Measurements from ENCODE around the gene XYLT1. TPM values are rescaled to one million over a fixed set of nuclear protein-coding genes. Genes with fewer than 3 reads are reported as not detected.
A peak's percentile ranks its signal among the peaks of the same experiment; 100 is the strongest.

The XYLT1 gene
- total RNA-seq, 1 donor from 2014 or later, result under 0.01 TPM

DNA sequence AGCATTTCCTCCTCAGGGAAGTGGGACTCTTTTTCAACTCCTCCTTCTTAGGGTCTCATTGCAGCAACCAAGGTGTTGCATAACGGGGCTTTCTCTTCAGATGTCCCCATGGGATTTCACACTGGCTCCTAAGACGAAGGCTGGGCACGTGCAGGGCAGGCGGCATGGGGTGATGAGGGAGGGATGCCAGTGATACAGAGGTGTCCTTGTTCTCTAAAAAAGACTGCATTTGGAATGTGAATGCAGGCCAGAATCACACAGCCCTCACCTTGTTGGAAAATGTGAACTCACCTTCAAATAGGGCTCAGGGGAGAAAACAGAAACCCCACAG, 105.6 kb downstream of the XYLT1 start:
- no peak for DNase-seq (ENCODE audit: low read depth)
- Histone ChIP-seq H3K36me3 (ENCODE audit: control insufficient read depth, insufficient read depth, low read length) (no peaks in the 10 kb centered on the region), H3K4me3 (ENCODE audit: low read depth, low read length) (no peak overlapping the region), H3K27me3 (ENCODE audit: control insufficient read depth, insufficient read depth, low read length) (no peaks in the 10 kb centered on the region)
- FAIRE-seq, result no peak
- TF ChIP-seq, protein P1, sequence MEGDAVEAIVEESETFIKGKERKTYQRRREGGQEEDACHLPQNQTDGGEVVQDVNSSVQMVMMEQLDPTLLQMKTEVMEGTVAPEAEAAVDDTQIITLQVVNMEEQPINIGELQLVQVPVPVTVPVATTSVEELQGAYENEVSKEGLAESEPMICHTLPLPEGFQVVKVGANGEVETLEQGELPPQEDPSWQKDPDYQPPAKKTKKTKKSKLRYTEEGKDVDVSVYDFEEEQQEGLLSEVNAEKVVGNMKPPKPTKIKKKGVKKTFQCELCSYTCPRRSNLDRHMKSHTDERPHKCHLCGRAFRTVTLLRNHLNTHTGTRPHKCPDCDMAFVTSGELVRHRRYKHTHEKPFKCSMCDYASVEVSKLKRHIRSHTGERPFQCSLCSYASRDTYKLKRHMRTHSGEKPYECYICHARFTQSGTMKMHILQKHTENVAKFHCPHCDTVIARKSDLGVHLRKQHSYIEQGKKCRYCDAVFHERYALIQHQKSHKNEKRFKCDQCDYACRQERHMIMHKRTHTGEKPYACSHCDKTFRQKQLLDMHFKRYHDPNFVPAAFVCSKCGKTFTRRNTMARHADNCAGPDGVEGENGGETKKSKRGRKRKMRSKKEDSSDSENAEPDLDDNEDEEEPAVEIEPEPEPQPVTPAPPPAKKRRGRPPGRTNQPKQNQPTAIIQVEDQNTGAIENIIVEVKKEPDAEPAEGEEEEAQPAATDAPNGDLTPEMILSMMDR (IDR thresholded peaks at IDR 0.05; ENCODE audit: insufficient read depth, low read length, severe bottlenecking), result no peak

DNA sequence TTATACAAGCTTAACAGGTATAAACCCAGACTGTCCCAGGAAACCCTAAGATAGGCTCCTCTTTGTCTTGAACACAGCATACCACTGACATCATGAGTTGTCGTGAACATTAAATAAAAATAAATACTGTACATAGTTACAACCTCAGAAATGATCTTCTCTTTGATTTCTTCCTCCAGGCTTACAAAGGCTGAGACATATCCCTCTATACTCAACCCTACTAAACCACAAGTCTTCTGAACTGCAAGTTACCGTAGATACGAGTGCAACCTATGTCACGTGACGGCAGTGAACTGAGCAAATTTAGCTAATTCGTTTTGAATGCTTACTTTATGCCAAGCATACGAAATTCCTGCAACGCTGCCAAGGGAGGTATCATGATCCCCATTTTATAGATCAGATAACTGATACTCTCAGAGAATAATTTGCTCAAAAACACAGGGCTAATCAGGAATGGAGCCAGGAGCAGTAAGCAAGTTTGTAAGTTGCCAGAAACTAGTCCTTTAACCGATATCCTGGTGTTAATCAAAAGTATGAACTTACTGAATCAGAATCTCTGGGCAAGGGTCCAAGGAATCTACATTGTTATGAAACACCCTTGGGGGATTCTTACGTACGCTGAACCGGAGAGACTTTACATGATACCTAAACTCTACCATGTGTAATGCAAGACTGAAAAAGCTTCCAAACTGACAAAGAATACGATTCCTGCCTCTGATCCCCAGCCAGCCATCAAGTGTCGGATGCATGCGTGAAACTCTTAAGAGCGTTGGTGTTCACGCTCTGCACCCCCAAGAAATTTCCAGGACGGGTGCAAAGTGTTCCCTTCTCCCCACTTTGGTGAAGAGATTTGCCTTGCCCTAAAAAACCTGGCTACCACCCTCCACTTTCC, 106.2 kb downstream of the XYLT1 start:
- no peaks in the 10 kb centered on the region for H3K36me3 ChIP-seq (ENCODE audit: control insufficient read depth, insufficient read depth, low read length)
- TF ChIP-seq, protein P1 (IDR thresholded peaks at IDR 0.05; ENCODE audit: insufficient read depth, low read length, severe bottlenecking), result no peak
- H3K27me3 ChIP-seq (ENCODE audit: control insufficient read depth, insufficient read depth, low read length), result no peaks in the 10 kb centered on the region
- FAIRE-seq (no peak), DNase-seq (ENCODE audit: low read depth) (peak; percentile 1)
- H3K4me3 ChIP-seq (ENCODE audit: low read depth, low read length), result no peak overlapping the region

DNA sequence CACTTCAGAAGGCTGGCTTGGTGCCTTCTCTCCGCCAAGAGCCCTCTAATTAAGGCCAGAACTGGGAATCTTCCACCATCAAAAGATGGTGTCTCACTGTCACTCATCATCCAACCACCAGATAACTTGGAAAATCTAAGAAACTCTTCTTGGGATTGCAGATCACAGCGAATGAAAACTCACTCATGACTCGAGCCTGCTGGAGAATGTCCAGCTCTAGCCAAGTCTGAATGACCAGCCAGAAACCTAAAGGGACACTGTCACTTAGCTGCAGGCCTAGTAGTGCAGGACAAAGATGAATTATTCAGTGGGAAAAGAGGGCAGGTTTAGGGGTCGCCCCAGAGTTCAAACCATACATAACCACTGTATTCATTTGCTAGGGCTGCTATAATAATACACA, 107.8 kb downstream of the XYLT1 start:
- DNase-seq (ENCODE audit: low read depth) (no peak), FAIRE-seq (no peak)
- H3K36me3 ChIP-seq (ENCODE audit: control insufficient read depth, insufficient read depth, low read length), result no peaks in the 10 kb centered on the region
- no peak overlapping the region for H3K4me3 ChIP-seq (ENCODE audit: low read depth, low read length)
- TF ChIP-seq, protein P1 (IDR thresholded peaks at IDR 0.05; ENCODE audit: insufficient read depth, low read length, severe bottlenecking), result no peak
- H3K27me3 ChIP-seq (ENCODE audit: control insufficient read depth, insufficient read depth, low read length), result no peaks in the 10 kb centered on the region

DNA sequence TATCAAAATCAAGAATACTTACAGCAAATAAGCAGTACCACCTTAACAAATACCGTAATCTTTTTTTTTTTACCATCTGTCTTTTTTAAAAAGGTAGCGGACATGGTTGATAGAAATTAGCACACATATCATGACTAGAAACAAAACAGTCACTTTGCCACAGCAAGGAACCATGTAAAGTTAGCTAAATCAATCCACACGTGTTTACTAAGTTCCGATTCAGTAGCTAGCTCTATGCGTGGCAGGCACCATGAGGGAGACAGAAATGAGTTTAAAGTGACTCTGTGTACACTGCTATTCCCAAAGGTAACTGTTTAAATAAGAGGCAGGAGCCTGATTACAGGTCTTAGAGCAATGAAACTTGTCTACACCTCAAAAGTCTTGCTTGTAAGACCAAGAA, 108.6 kb downstream of the XYLT1 start:
- no peak overlapping the region for H3K4me3 ChIP-seq (ENCODE audit: low read depth, low read length)
- no peaks in the 10 kb centered on the region for H3K27me3 ChIP-seq (ENCODE audit: control insufficient read depth, insufficient read depth, low read length)
- FAIRE-seq (no peak), DNase-seq (ENCODE audit: low read depth) (no peak)
- TF ChIP-seq, protein P1 (IDR thresholded peaks at IDR 0.05; ENCODE audit: insufficient read depth, low read length, severe bottlenecking), result no peak
- H3K36me3 ChIP-seq (ENCODE audit: control insufficient read depth, insufficient read depth, low read length), result no peaks in the 10 kb centered on the region

DNA sequence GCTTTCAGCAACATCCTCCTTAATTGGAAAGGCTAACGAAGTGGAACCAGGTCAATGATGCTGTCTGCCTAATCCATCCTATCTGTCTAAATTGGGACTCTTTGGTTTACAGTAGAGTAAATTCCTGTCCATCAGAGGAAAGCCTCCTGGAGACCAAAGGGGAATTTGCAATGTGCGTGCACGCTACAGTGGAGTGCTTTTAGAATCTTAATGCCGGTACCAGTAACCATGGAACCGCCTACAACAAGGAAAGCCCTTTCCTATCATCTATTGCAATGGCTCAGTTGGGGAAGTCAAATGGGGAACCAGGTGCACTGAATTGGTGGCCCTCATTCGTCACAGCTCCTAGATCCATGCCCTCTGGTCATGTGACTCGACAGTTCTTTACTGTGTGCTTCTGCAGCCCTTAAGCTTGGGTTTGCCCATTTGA, 110.1 kb downstream of the XYLT1 start:
- TF ChIP-seq, protein P1 (IDR thresholded peaks at IDR 0.05; ENCODE audit: insufficient read depth, low read length, severe bottlenecking), result no peak
- no peaks in the 10 kb centered on the region for H3K36me3 ChIP-seq (ENCODE audit: control insufficient read depth, insufficient read depth, low read length)
- DNase-seq (ENCODE audit: low read depth) (no peak), FAIRE-seq (no peak)
- no peaks in the 10 kb centered on the region for H3K27me3 ChIP-seq (ENCODE audit: control insufficient read depth, insufficient read depth, low read length)
- H3K4me3 ChIP-seq (ENCODE audit: low read depth, low read length), result no peak overlapping the region

All from bronchial epithelial cell (primary cell).